Heart left ventricle (tissue), 16 donors: Measurements from ENCODE around the gene SIGLEC1. TPM values are rescaled to one million over a fixed set of nuclear protein-coding genes. Genes with fewer than 3 reads are reported as not detected.

ENCODE experiments used
- ATAC-seq, 4 donors: fragments of 200-7000 bp; cut with Tn5 transposase; one replicate each; pipeline ENCODE4 v1.9.1; 2020 to 2022; ENCODE audit warnings: moderate library complexity in 4 of 4, mild to moderate bottlenecking in 3 of 4, moderate number of reproducible peaks in 1 of 4
- DNase-seq, 5 donors: peaks; one replicate each; pipeline ENCODE4 v3.0.0-alpha.2; 2020
- H3K27ac ChIP-seq, 12 donors: fragments of 200-600 bp; sonication (generic) in 4 of 12; one replicate each; pipeline versions ENCODE4 v1.5.0 to v1.8.0; 2016 to 2022; ENCODE audit warnings: mild to moderate bottlenecking in 2 of 12
- H3K27me3 ChIP-seq, 9 donors: fragments of 200-600 bp; sonication (generic) in 2 of 9; one replicate each; pipeline versions ENCODE4 v1.5.1 to v1.8.0; 2016 to 2022; ENCODE audit warnings: mild to moderate bottlenecking in 3 of 9
- H3K36me3 ChIP-seq, 9 donors: fragments of 200-600 bp; sonication (generic) in 2 of 9; one replicate each; pipeline versions ENCODE4 v1.5.0 to v1.8.0; 2018 to 2022; ENCODE audit warnings: mild to moderate bottlenecking in 2 of 9
- H3K4me1 ChIP-seq, 12 donors: fragments of 200-600 bp; sonication (generic) in 4 of 12; one replicate each; pipeline versions ENCODE4 v1.5.0 to v1.8.0; 2016 to 2022; ENCODE audit warnings: mild to moderate bottlenecking in 3 of 12
- H3K4me3 ChIP-seq, 12 donors: fragments of 200-600 bp; sonication (generic) in 4 of 12; one replicate each; pipeline versions ENCODE4 v1.5.0 to v1.8.0; 2017 to 2022; ENCODE audit warnings: mild to moderate bottlenecking in 9 of 12, moderate library complexity in 4 of 12
- H3K9me3 ChIP-seq, 12 donors: fragments of 200-600 bp; sonication (generic) in 4 of 12; one replicate each; pipeline versions ENCODE4 v1.5.0 to v1.8.0; 2016 to 2022; ENCODE audit warnings: mild to moderate bottlenecking in 1 of 12
- CTCF ChIP-seq, 12 donors: fragments of 200-600 bp; sonication (generic) in 4 of 12; IDR thresholded peaks; one replicate each; pipeline versions ENCODE4 v1.5.0 to v1.8.0; 2018 to 2022; ENCODE audit warnings: antibody characterized with exemption in 12 of 12, mild to moderate bottlenecking in 5 of 12
- POLR2A ChIP-seq, 2 donors: fragments of 450-650 bp; IDR thresholded peaks; one replicate each; pipeline ENCODE4 v1.6.1; 2017; ENCODE audit warnings: antibody characterized with exemption in 2 of 2, mild to moderate bottlenecking in 2 of 2, moderate library complexity in 2 of 2
- WGBS, 4 donors: extraction: QIAGEN DNeasy Blood & Tissue Kit in 2 of 4; methylation state at CpG; one replicate each; pipeline versions ENCODE4 v1.1.5 to v1.1.7; 2013 to 2018; 5-methylcytosine and 5-hydroxymethylcytosine counted together
- intact Hi-C, 10 donors: fragments of 100-400 bp; cut with DNase I; formaldehyde crosslinking; loops; one replicate each; pipeline versions ENCODE4 v1.11.1 to v1.14.2; 2022
- polyA plus RNA-seq, 2 donors: library from polyadenylated mRNA; stranded (reverse); fragments of 200-250 nt; gene quantifications; one replicate each; pipeline ENCODE4 v1.2.3, GENCODE V29; 2013
- total RNA-seq, 9 donors: library from RNA; depleted of rRNA in 2 of 9; stranded (reverse); fragments of >200 nt in 2 of 9; fragmentation: NEBNext Ultra II Directional in 3 of 9; extraction: Animal tissue kit (Norgen Biotek cat#: 25700) in 3 of 9; gene quantifications; one replicate each; pipeline versions ENCODE4 v1.1.0 to v1.2.4, GENCODE V29; 2016 to 2023
- donor health status: ischemic (EF 13 %, LVEDD 7.1; RV severe dilation, severe dysfunction).
- donor health status: healthy with polysubstance abuse.
- donor health status: DM: no; HTN: yes; CAD: no.
- donor health status: DM: no; HTN: no; CAD: no.
- donor health status: ischemic (EF 25% LVEDD 6.9; RV normal size, moderate dysfunction).
- donor health status: ischemic (EF 25% LVEDD 5.7; RV mildly dilated, moderate dysfunction).
- donor health status: healthy.
- donor health status: DM: yes; HTN: yes; CAD: no.
- donor health status: ischemic (EF 35%, LVEDD 5.7; RV mildly dilated, moderate dysfunction).
- donor health status: nonischemic (EF 11% LVEDD 7.7; RV severe dilation, severe dysfunction).
- donor health status: DM: yes; HTN: yes; CAD: no.
- donor health status: PGD.
- donor health status: ischemic (EF 29% LVEDD 5.4; RV normal size, mild dysfunction).
- donor health status: nonischemic (EF 23%, LVEDD 6.1; RV moderate dilation, normal function).

The SIGLEC1 gene
- total and polyA plus RNA-seq, 11 donors = 1.5 to 51.9 (median 5.7) TPM

- TF ChIP-seq CTCF (IDR thresholded peaks at IDR 0.05) (no peak), POLR2A (IDR thresholded peaks at IDR 0.05) (no peak)
- WGBS, 4 donors = 15 to 36% (median 20%) methylated on average over 13 to 32 of the region's 32 CpGs
- peaks cover 0 to 29% (median 14%) of the 10 kb centered on the region in 9 donors for H3K27me3 ChIP-seq
- H3K9me3 ChIP-seq = no peaks in the 10 kb centered on the region
- ATAC-seq (peak in 1 of 4 donors; percentile 2), DNase-seq (no peak)
- H3K4me1 ChIP-seq = peaks cover 0 to 57% (median 28%) of the 10 kb centered on the region in 12 donors
- peak overlapping the region; percentile 36 to 71 (median 56) for H3K4me3 ChIP-seq
- H3K27ac ChIP-seq = peak overlapping the region in 11 of 12 donors; percentile 20 to 92 (median 61)
- intact Hi-C loops = no loop called here
- no peaks in the 10 kb centered on the region for H3K36me3 ChIP-seq
These were observed 31.0 kb downstream of the SIGLEC1 start for GRCh38 chr20:3681352-3681930.

- intact Hi-C loops = no loop called here
- 71 to 77% (median 75%) methylated on average over 10 to 15 of the region's 15 CpGs for WGBS, 4 donors
- Histone ChIP-seq H3K27me3 (peaks cover 0 to 35% (median 14%) of the 10 kb centered on the region in 9 donors), H3K9me3 (no peaks in the 10 kb centered on the region), H3K4me1 (peaks cover 0 to 53% (median 24%) of the 10 kb centered on the region in 12 donors), H3K36me3 (no peaks in the 10 kb centered on the region), H3K4me3 (peak overlapping the region; percentile 36 to 71 (median 56)), H3K27ac (peak overlapping the region in 9 of 12 donors; percentile 47 to 92 (median 69))
- ATAC-seq = peak in 2 of 4 donors; percentile 1 to 4
- DNase-seq = no peak
- TF ChIP-seq CTCF (IDR thresholded peaks at IDR 0.05) = no peak
- no peak for TF ChIP-seq POLR2A (IDR thresholded peaks at IDR 0.05)
These were observed 31.6 kb downstream of the SIGLEC1 start for GRCh38 chr20:3680701-3681351.

GRCh38 chr20:3679749-3680700, 32.4 kb downstream of the SIGLEC1 start:
- WGBS, 4 donors = 62 to 73% (median 65%) methylated on average over 16 to 18 of the region's 18 CpGs
- DNase-seq = peak in 3 of 5 donors; percentile 67 to 71 (median 71)
- intact Hi-C loops = loop anchor here in 7 of 10 donors (1.0 to 10.0 kb wide), 10 partner anchors 30 to 415 kb away; partner anchors contain the start of genes ADISSP (in 2 of the 7) and SPEF1 (in 1 of the 7)
- peak overlapping the region in 9 of 12 donors; percentile 52 to 71 (median 58) for H3K4me3 ChIP-seq
- TF ChIP-seq POLR2A (IDR thresholded peaks at IDR 0.05) (no peak), CTCF (IDR thresholded peaks at IDR 0.05) (no peak)
- ATAC-seq = peak; percentile 13 to 68 (median 36)
- H3K4me1 ChIP-seq = peaks cover 0 to 53% (median 24%) of the 10 kb centered on the region in 12 donors
- no peaks in the 10 kb centered on the region for H3K36me3 ChIP-seq
- H3K9me3 ChIP-seq = no peaks in the 10 kb centered on the region
- peaks cover 0 to 42% (median 14%) of the 10 kb centered on the region in 9 donors for H3K27me3 ChIP-seq
- peak overlapping the region in 10 of 12 donors; percentile 20 to 92 (median 66) for H3K27ac ChIP-seq
